Activated CD8-positive, alpha-beta memory T cell treated with anti-CD3 and anti-CD28 coated beads for 1 hour (primary cell): ENCODE measurements around the gene IL11RA.
"Not testable (repeated sequence)": the region's sequence is repeated elsewhere in the genome, so short reads cannot be mapped to it uniquely, and the experiment has no call there.

ENCODE experiments used
- DNase-seq, 2 donors: peaks; one replicate each; pipeline ENCODE4 v3.0.0-alpha.2; 2020; ENCODE audit warnings: low read depth in 1 of 2; ENCODE audit errors: extremely low read depth in 1 of 2

The IL11RA gene

GRCh38 chr9:34628656-34629490 is 23.1 kb upstream of the IL11RA start, which contains the start of gene ARID3C:
TSS of gene ARID3C (minus strand) at chr9:34629066. CDS start at chr9:34628014, 1,052 bp downstream.
- DNase-seq, result peak in 1 of 2 donors; percentile 39

- no peak for DNase-seq
Observed at GRCh38 chr9:34629491-34629808, 22.5 kb upstream of the IL11RA start.

DNA sequence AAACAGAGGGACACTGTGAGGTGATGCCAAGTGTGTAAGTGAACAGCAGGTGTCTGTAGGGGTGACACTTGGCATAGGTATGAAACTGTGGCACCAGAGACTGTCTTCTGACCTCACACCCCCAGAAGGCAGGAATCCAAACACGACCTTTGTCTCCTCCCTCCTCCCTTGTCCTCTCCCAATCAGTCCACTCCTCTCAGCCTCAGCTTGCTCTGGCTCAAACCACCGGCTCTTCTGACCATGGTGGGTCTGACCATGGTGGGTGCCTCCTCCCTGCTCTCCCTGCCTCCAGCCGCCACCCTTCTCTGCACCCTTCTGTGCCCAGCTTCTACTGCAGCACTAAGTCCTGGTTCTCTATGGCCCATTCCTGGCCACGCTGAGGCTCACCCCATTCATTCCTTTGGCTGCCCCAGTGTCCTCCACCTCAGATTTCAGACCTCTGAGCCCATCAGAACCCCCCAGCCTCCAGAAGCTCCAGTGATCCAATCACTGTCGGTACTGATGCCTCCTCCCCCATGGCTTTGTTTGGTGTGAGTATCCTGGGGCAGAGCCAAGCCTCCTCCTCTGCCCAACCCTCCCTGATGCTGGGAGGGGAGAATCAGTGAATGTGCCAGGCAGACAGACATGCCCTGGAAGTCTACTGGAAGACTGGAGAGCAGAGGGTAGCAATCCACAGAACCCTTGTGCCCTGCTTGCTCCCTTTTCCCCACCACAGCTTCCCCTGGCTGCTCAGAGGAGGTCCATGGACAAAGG is 21.4 kb upstream of the IL11RA start:
- DNase-seq, result no peak

DNA sequence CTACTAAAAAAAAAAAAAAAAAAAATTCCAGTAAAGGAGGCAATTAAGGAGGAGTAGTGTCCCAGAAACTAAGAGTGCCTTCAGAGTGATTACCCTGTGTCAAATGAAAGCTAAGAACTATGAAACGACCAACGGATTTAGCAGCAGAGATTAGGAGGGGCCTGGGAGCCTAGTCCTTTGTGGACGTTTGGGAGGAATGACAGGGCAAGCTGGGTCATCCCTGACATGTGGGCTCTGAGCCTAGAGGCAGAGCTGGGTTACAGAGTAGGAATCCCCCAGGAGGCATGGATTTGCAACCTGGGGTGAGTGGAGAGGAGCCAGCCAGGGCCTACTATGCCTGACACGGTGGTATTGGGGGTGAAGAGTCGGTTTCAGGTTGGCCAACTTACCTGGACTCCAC is 18.8 kb upstream of the IL11RA start:
- no peak for DNase-seq

DNA sequence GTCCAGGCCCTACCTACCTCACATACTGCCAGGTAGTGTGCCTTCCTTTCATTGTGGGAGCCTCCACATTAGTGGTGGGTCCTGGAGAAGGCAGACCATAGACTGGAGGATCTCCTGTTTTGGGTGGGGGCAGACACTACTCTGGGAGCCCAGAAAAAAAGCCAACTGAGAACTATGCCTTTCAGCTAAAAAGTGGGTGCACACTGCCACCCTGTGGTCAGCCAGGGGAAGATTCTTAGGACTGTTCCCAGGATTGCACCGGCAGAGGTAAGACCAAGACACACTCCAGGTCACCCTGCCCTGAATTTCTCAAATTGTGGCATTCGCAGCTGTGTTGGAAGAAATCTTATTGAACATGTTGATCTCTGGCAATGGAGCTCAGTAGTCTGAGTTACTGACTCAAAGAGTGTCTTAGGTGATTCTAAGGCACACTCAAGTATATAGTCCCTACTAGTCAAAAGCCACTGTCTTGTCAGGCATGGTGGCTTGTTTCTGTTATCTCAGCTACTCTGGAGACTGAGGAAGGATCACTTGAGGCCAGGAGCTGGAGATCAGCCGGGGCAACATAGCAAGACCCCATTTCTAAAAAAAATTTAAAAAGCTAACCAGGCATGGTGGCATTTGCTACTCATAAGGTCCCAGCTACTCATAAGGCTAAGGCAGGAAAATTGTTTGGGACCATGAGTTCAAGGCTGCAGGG is 18.0 kb upstream of the IL11RA start:
- peak; percentile 55 to 65 for DNase-seq

DNA sequence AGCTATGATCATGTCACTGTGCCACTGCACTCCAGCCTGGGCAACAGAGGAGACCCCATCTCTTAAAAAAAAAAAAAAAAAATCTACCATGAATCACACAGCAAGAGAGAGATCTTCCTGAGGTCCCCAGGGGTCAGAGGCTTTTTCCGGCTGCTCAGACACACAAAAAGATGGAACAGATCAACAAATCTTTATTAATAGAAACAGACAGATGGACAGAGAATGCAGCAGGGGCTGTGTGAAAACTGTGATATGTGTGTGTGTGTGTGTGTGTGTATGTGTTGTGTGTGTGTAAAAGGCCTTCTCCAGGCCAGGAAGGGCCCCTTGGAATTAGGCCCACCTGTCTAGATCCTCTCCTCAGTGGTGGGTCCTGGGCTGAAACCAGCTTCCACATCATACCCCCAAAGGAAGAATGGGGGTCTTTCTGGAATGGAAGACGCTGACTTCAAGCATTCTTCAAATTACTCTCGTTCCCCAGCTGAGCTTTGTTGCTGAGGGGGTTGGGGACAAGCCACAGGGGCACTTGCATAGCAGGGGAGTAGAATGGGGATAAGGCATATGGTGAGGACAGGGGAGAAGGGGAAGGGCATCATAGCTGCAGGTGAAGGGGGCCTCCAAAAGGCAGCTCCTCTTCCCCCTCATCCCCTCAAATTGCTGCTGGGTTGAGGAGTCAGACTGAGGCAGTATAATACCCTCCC is 17.3 kb upstream of the IL11RA start:
- no peak for DNase-seq

DNA sequence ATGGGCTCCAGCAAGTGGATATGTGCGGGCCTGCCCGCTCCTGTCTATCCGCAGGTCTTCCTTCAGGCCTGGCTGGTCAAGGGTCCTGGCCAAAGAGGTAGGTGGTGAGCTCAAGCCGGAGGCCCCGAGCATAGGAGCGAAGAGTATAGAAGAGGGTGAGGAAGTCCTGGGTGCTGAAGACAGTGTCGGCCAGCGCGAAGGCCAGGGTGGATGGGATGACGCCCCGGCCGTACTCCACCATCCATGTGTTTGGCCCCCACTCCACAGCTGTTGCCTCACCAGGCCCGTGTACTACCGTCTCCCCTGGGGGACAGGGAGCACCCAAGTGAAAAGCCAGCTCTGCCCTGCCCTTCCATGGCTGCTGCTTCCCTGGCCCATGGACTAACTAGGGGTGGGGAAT is 16.4 kb upstream of the IL11RA start:
- no peak for DNase-seq

- DNase-seq, result no peak
Observed at GRCh38 chr9:34636791-34637355, 15.1 kb upstream of the IL11RA start.

GRCh38 chr9:34637356-34638137 is 14.4 kb upstream of the IL11RA start, which contains the start of gene SIGMAR1:
TSS of gene SIGMAR1 (minus strand) at chr9:34637787. CDS start at chr9:34637697, 90 bp downstream.
- DNase-seq, result peak; percentile 71 to 88

- no peak for DNase-seq
Observed at GRCh38 chr9:34638138-34638445, 13.9 kb upstream of the IL11RA start.

GRCh38 chr9:34639322-34639721 is 12.7 kb upstream of the IL11RA start:
- DNase-seq, result not testable (repeated sequence)

GRCh38 chr9:34642679-34643078 is 9.3 kb upstream of the IL11RA start:
- no peak for DNase-seq

DNA sequence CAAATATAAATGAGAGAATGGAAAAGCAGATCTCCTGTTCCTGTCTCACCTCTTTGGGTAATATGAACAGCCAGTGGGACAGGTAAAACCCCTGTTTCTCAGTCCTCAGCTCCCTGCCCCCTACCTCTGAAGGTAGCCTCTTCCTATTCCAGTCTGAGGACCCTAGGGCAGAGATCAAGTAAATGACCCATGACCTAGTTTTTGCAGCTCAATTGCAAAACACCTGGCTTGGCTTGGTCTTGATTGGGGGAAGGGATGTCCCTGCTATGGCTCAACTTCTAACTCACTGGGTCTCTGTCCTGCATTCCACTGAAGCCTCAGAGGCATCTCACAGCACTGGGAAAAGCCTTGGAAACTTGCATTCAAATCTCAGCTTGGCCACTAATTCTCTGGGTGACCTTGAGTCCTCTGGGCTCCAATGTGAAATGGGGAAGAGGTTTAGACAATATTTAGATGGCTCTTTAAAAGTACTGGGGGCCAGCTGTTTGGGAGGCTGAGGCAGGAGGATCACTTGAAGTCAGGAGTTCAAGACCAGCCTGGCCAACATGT is 7.1 kb upstream of the IL11RA start:
- no peak for DNase-seq

DNA sequence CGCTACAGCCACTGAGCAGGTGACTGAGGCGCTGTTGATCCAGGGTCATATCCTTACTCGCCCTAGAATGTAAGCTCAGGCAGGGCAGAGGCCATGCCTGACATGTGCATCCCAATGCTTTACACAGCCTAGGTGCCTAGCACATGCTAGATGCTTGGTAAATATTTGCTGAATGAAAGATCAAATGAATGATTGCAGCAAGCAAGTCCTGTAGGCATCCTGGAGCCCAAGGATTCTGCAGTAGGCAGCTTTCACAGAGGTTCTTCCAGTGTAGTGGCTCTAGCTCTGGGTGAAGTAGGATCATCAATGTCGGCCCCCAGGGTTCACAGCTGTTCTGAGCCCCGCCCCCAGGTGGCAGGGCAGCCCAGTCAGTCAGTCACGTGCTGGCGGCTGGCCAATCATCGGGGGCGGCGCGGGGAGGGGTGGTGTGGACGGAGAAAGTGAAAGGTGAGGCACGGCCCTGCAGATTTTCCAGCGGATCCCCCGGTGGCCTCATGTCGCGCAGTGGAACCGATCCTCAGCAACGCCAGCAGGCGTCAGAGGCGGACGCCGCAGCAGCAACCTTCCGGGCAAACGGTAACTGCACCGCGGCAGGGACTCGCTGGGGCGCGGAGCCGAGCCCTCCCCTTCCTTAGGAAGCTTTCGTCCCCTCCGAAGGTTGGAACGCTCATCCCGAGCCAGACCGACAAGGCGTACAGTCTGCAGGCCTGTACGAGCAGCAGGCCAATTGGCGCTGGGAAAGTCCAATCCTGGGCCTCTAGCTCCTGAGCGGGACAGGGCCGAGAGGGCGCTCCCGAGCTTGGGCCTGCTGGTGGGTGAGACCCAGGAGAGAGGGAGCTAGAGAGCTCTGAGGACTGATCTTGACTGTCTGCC is 5.5 kb upstream of the IL11RA start, which contains the start of gene GALT:
Gene GALT, plus strand, starts transcription at position 465 of the 873 bp plus-strand sequence. Its CDS starts 30 bp downstream, at position 495.
- DNase-seq, result peak; percentile 94 to 96

- DNase-seq, result no peak
Observed at GRCh38 chr9:34647084-34647403, 4.9 kb upstream of the IL11RA start.

GRCh38 chr9:34647651-34648050 is 4.3 kb upstream of the IL11RA start:
- DNase-seq, result no peak

- no peak for DNase-seq
Observed at GRCh38 chr9:34648673-34649072, 3.3 kb upstream of the IL11RA start.

GRCh38 chr9:34650816-34651215 is 1.2 kb upstream of the IL11RA start:
- DNase-seq, result no peak

- no peak for DNase-seq
Observed at GRCh38 chr9:34651321-34651720, 664 bp upstream of the IL11RA start.
